GM11168 (cell line): ENCODE measurements around the gene GNAO1.

ENCODE experiments used
- in situ Hi-C: fragments of 300-500 bp; cut with MboI; formaldehyde crosslinking; loops from one replicate; pipeline ENCODE4 v1.12.0; 2022; ENCODE audit warnings: low sequenced_read_pairs; ENCODE audit not compliant: unreplicated experiment

Gene GNAO1

DNA sequence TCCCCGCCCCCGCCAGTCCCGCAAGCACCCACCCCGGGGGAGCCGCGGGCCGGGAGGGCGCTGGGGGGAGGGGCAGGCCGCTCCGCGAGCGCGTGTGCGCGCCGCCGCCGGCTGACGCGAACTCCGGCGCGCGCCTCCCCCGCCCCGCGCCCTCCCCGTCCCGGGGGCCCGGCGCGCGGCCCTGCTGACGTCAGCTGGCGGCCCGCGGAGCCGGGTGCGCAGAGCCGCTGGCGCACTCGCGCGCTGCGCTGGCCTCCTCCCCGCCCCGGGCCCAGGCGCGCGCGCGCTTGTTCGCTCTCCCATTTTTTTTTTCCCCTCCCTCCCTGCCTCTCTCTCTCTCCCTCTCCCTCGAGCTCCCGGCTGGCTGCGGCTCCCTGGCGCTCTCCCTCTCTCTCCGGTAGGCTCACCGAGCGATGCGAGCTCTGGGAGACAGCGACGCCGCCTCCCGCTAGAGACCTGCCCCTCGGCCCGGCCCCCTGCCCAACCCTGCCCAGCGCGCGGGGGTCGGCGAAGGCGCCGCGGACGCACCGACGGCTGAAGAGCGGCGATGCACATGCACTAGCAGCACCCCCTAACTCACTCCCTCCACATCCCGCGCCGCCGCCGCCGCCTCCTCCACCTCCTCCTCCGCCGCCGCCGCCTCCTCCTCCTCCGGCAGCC lies at the start of gene GNAO1:
Gene GNAO1 (plus strand): TSS at position 334 of the 660 bp plus-strand sequence. CDS start 747 bp downstream, outside the sequence.
- in situ Hi-C loops = no loop called here

- in situ Hi-C loops = no loop called here
Observed at GRCh38 chr16:56143666-56144065, 47.6 kb upstream of the GNAO1 start.

GRCh38 chr16:56145369-56145768 lies 45.9 kb upstream of the GNAO1 start:
- in situ Hi-C loops = no loop called here

- in situ Hi-C loops = no loop called here
Observed at GRCh38 chr16:56151621-56152020, 39.7 kb upstream of the GNAO1 start.

DNA sequence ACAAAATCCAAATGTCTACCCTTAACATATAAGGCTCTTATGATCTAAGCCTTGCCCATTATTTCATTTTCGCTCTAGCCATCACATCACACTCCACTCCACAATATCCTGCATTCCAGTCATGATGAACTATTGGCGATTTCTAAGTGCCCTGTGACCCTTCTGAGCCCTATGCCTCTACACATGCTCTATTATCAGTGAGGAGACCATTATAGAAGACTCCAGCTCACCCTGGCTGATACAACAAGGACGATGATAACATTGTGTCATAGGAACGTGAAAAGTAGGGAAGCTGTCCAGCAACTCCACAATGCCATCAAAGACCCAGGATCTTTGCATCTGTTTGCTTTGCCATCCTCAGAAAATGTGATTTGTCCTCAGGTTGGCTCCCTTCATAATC lies 29.6 kb upstream of the GNAO1 start:
- in situ Hi-C loops = no loop called here

DNA sequence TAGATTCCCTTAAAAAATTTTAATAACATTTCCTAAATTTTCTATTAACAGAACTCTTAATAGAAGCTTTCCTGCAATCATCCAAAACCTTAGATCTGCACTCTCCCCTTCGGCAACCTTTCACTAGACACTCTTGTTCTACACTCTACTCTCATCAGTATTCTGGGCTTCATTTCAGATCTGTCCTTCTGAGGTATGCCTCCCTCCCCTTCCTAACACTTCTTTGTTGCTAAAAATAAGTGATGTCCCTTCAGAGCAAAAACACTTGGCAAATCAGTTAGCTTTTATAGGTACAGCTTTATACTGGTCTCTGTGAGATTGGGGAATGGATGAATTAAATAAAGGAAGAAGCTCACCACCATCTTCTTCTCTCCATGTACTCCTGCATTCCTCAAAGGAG lies 28.2 kb upstream of the GNAO1 start:
- in situ Hi-C loops = no loop called here

DNA sequence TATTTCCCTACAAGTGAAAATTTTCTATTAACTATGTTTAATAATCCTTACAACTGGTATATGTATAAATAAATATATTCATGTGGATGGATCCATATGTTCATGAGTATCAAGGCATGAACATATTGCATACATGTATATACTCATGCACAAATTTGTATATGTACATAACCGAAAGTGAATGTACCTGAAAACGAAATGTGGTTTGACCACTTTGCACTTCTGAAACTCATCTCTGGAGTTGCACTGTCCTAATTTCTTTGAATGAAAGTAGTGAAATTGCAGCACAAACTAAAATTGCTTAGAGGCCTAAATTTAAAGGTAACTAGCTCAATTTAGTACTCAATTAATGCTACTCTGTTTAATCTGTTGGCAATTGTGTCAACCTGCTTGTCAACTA lies 27.4 kb upstream of the GNAO1 start:
- in situ Hi-C loops = no loop called here

- in situ Hi-C loops = no loop called here
Observed at GRCh38 chr16:56164636-56165035, 26.7 kb upstream of the GNAO1 start.

DNA sequence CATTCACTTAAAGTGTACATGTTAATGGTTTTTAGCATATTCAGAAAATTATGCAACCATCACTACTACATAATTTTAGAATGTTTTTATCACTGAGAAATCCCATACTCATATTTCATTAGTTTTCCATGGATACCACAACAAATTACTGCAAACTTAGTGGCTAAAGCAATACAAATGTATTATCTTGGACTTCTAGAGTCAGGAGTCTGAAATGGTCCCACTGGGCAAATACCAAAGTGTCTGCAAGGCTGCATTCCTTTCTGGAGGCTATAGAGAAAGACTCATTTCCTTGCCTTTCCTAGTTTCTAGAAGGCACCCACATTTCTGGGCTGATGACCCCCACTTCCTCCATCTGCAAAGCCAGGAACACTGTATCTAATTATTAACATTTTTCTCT lies 16.9 kb upstream of the GNAO1 start:
- in situ Hi-C loops = no loop called here

- in situ Hi-C loops = no loop called here
Observed at GRCh38 chr16:56181401-56181800, 9.9 kb upstream of the GNAO1 start.

GRCh38 chr16:56183266-56183665 lies 8.0 kb upstream of the GNAO1 start:
- in situ Hi-C loops = no loop called here

DNA sequence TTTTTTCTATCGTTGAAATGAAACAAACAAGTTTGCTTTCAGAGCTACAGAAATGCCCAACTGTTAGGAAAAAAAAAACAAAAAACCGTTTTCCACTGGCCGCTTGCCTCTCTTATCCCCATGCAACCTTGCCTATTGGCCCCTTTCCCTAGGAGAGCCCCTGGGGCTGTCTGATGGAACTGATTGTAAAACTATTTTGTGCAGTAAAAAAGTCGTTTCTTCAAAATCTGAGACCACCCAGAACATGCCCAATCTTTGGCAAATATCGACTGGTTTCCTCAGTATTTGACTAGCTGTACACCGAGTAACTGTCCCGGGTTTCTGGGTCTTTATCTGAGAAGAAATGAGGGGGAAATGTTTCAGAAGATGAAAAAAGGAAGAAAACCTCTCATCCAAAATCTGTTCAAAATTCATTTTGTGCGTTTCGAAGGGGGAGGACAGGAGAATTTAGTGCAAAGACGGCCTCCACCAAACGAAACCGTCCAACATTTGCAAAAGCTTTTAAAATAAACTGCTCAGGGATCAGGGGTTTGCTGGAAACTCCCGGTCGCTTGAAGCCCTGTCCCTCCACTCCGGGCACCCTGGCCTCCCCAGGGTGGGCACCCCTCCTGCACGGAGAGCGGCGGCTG lies 1.1 kb upstream of the GNAO1 start:
- in situ Hi-C loops = no loop called here

- in situ Hi-C loops = no loop called here
Observed at GRCh38 chr16:56190677-56191155, 573 bp upstream of the GNAO1 start.

- in situ Hi-C loops = no loop called here
Observed at GRCh38 chr16:56191835-56192634, 746 bp downstream of the GNAO1 start.

DNA sequence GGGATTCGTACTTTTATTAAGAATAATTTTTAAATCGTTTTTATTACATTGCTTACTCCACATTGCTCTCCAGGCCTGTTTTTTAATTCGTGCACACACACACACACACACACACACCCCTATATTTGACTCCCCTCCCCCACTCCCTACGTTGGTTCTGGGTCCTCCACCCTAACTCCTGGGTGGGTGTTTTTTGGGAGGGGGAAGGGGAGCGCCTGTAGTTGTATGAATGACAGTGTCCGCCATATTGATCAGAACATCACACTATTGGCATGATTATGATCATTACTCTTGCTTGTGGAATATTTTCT lies 1.3 kb downstream of the GNAO1 start:
- in situ Hi-C loops = no loop called here

GRCh38 chr16:56192986-56193945 lies 2.0 kb downstream of the GNAO1 start:
- in situ Hi-C loops = no loop called here

DNA sequence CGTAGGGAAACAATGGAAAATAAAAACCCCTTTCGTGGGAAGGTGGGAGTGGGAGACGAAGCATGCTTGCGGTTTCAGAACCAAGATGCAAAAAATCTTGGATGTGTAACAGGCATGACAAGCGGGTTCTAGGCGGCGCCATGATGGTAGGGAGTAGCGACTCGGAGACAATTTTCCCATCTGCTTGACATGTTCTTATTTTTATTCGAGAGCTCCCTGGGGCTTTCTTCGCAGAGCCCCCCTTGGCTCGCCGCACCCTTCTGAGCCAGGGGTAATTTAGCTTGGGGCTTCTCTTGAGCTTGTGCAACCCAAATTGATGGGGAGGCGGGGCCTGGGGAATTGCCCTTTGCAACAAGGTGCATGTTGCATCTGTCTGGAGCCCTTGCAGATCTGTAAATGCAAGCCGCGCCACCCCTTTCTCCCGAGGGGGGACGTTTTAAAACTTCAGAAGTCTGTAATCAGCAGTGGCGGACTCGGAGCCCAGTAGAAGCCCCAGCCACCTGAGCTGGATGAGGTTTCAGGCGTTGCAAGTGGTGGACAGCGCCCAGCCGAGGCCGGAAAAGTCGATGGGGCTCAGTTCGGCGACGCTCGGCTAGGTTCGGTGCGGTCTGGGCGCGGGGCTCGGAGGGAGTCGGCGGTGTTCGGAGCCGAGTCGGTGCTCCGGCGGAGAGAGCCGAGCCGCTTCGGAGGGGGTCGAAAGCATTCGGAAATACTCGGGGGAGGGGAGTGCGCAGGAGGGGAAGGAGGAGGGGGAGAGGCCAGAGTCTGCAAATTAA lies 2.9 kb downstream of the GNAO1 start:
- in situ Hi-C loops = no loop called here

- in situ Hi-C loops = no loop called here
Observed at GRCh38 chr16:56195151-56195550, 3.9 kb downstream of the GNAO1 start.

- in situ Hi-C loops = no loop called here
Observed at GRCh38 chr16:56196381-56196780, 5.1 kb downstream of the GNAO1 start.
